ENCODE data around the gene FBXL14. TPM values are rescaled to one million over a fixed set of nuclear protein-coding genes. Genes with fewer than 3 reads are reported as not detected.
"Not testable (repeated sequence)": the region's sequence is repeated elsewhere in the genome, so short reads cannot be mapped to it uniquely, and the experiment has no call there.

The FBXL14 gene
- polyA plus RNA-seq, 1 donor, result 10.3 TPM

DNA sequence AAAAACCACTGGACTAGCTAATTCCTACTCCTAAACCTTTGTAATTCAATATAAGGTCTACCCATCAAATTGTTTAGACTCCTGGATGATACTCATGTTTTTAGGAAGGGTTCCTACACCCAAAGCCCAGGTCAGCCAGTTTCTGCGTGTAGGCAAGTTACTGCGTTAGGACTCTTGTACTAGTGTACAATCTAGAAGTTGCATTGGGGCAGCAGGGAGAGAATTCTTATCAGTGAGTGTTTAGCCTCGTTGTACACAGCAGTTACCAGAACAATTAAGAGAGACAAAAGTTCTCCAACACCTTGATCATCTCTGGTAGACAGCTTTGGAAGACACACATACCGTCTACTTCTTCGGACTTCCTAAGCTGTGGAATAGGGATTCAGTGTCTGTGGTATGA, 29.2 kb downstream of the FBXL14 start:
- Histone ChIP-seq H3K4me1 (ENCODE audit: control insufficient read depth, insufficient read depth, low read length) (no peaks in the 10 kb centered on the region), H3K9me3 (ENCODE audit: control insufficient read depth, low read depth, low read length) (no peaks in the 10 kb centered on the region), H3K4me3 (ENCODE audit: low read length) (no peak overlapping the region), H3K27ac (ENCODE audit: low read length) (no peak overlapping the region), H3K27me3 (ENCODE audit: control insufficient read depth, insufficient read depth, low read length) (no peaks in the 10 kb centered on the region), H3K36me3 (ENCODE audit: control insufficient read depth, insufficient read depth, low read length) (no peaks in the 10 kb centered on the region)
- WGBS (ENCODE audit: insufficient coverage, low lambda C conversion rate), result no CpG with 5 or more reads among the region's 5 CpGs
- no peak for DNase-seq

GRCh38 chr12:1564067-1564466, 30.3 kb downstream of the FBXL14 start:
- H3K9me3 ChIP-seq (ENCODE audit: control insufficient read depth, low read depth, low read length), result no peaks in the 10 kb centered on the region
- no CpG with 5 or more reads among the region's 2 CpGs for WGBS (ENCODE audit: insufficient coverage, low lambda C conversion rate)
- no peaks in the 10 kb centered on the region for H3K27me3 ChIP-seq (ENCODE audit: control insufficient read depth, insufficient read depth, low read length)
- no peak overlapping the region for H3K27ac ChIP-seq (ENCODE audit: low read length)
- H3K4me1 ChIP-seq (ENCODE audit: control insufficient read depth, insufficient read depth, low read length), result no peaks in the 10 kb centered on the region
- no peaks in the 10 kb centered on the region for H3K36me3 ChIP-seq (ENCODE audit: control insufficient read depth, insufficient read depth, low read length)
- no peak for DNase-seq
- no peak overlapping the region for H3K4me3 ChIP-seq (ENCODE audit: low read length)

GRCh38 chr12:1562813-1563407, 31.5 kb downstream of the FBXL14 start:
- H3K4me1 ChIP-seq (ENCODE audit: control insufficient read depth, insufficient read depth, low read length), result no peaks in the 10 kb centered on the region
- H3K36me3 ChIP-seq (ENCODE audit: control insufficient read depth, insufficient read depth, low read length), result no peaks in the 10 kb centered on the region
- WGBS (ENCODE audit: insufficient coverage, low lambda C conversion rate), result 100% methylated on average over 1 of the region's 18 CpGs
- H3K27ac ChIP-seq (ENCODE audit: low read length), result no peak overlapping the region
- no peaks in the 10 kb centered on the region for H3K27me3 ChIP-seq (ENCODE audit: control insufficient read depth, insufficient read depth, low read length)
- no peak for DNase-seq
- H3K4me3 ChIP-seq (ENCODE audit: low read length), result no peak overlapping the region
- no peaks in the 10 kb centered on the region for H3K9me3 ChIP-seq (ENCODE audit: control insufficient read depth, low read depth, low read length)

DNA sequence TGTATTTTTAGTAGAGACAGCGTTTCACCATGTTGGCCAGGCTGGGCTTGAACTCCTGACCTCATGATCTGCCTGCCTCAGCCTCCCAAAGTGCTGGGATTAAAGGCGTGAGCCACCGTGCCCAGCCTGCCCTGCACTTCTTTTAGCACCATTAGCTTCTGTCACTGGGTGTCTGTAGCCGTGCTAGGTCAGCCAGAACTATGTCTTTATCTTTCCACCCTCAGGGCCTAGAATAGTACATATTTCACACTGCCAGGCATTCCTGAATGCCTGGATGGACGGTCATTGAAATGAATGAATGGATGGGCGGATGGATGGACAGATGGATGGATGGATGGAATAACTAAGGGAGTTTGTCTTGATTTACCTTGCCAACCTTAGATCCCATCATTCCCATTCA, 33.7 kb downstream of the FBXL14 start:
- H3K27me3 ChIP-seq (ENCODE audit: control insufficient read depth, insufficient read depth, low read length), result no peaks in the 10 kb centered on the region
- WGBS (ENCODE audit: insufficient coverage, low lambda C conversion rate), result no CpG with 5 or more reads among the region's 6 CpGs
- no peaks in the 10 kb centered on the region for H3K36me3 ChIP-seq (ENCODE audit: control insufficient read depth, insufficient read depth, low read length)

DNA sequence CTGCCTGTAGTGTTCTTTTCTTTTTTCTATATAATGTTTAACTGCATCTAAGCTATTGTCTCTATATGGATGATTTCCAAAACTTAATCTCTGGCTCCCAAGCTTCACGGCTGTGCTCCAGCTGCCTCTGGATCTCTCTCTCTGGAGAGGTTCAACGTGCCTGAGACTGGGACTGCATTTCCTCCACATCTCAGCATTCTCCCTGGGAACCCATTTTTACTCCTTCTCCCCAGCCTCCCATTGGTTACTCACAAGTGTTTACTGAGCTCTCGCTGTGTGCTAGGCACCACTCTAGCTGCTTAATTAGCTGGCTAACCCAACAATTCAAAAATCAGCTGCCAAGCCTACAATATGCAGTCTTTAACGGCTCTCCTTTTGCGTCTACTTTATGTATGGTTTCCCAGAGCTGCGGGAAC, 34.7 kb downstream of the FBXL14 start:
- peak in 1 of 2 donors; percentile 34 for DNase-seq
- 8% methylated on average over 2 of the region's 6 CpGs for WGBS (ENCODE audit: insufficient coverage, low lambda C conversion rate)
- Histone ChIP-seq H3K4me1 (ENCODE audit: control insufficient read depth, insufficient read depth, low read length) (no peaks in the 10 kb centered on the region), H3K4me3 (ENCODE audit: low read length) (no peak overlapping the region), H3K36me3 (ENCODE audit: control insufficient read depth, insufficient read depth, low read length) (no peaks in the 10 kb centered on the region), H3K27me3 (ENCODE audit: control insufficient read depth, insufficient read depth, low read length) (no peaks in the 10 kb centered on the region), H3K27ac (ENCODE audit: low read length) (no peak overlapping the region), H3K9me3 (ENCODE audit: control insufficient read depth, low read depth, low read length) (no peaks in the 10 kb centered on the region)

More for the DNA sequence above, 33.7 kb downstream of the FBXL14 start:
- Histone ChIP-seq H3K27ac (ENCODE audit: low read length) (no peak overlapping the region), H3K4me3 (ENCODE audit: low read length) (no peak overlapping the region), H3K4me1 (ENCODE audit: control insufficient read depth, insufficient read depth, low read length) (no peaks in the 10 kb centered on the region), H3K9me3 (ENCODE audit: control insufficient read depth, low read depth, low read length) (no peaks in the 10 kb centered on the region)
- no peak for DNase-seq

- DNase-seq; H3K36me3 ChIP-seq (ENCODE audit: control insufficient read depth, insufficient read depth, low read length); H3K27ac ChIP-seq (ENCODE audit: low read length); H3K4me1 ChIP-seq (ENCODE audit: control insufficient read depth, insufficient read depth, low read length); H3K4me3 ChIP-seq (ENCODE audit: low read length); H3K27me3 ChIP-seq (ENCODE audit: control insufficient read depth, insufficient read depth, low read length); H3K9me3 ChIP-seq (ENCODE audit: control insufficient read depth, low read depth, low read length): not testable (repeated sequence)
- no CpG with 5 or more reads among the region's 15 CpGs for WGBS (ENCODE audit: insufficient coverage, low lambda C conversion rate)
Measured at GRCh38 chr12:1558108-1558507, 36.3 kb downstream of the FBXL14 start.

- Histone ChIP-seq H3K36me3 (ENCODE audit: control insufficient read depth, insufficient read depth, low read length) (no peaks in the 10 kb centered on the region), H3K4me3 (ENCODE audit: low read length) (no peak overlapping the region), H3K4me1 (ENCODE audit: control insufficient read depth, insufficient read depth, low read length) (no peaks in the 10 kb centered on the region), H3K27me3 (ENCODE audit: control insufficient read depth, insufficient read depth, low read length) (no peaks in the 10 kb centered on the region), H3K27ac (ENCODE audit: low read length) (no peak overlapping the region), H3K9me3 (ENCODE audit: control insufficient read depth, low read depth, low read length) (no peaks in the 10 kb centered on the region)
- no peak for DNase-seq
- 83% methylated on average over 1 of the region's 14 CpGs for WGBS (ENCODE audit: insufficient coverage, low lambda C conversion rate)
Measured at GRCh38 chr12:1553987-1554982, 40.1 kb downstream of the FBXL14 start.

DNA sequence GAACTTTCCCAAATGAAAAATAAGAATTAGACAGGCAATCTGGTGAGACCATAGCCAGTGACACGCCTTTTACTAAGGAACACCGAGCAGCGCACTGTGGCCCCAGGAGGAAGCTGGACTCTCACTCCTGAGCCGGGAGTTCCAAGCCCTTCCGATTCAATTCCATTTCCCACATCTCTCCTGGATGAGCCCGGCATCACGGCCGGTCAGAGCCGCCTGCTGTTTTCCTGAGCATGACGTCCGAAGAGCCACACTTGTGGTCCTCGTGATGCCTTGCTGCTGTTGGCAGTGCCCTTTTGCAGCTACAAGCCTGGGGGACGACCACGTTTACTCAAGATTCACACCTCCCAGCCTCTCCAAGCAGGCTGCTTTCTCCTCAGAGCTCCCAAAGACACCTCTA, 40.8 kb downstream of the FBXL14 start:
- Histone ChIP-seq H3K27me3 (ENCODE audit: control insufficient read depth, insufficient read depth, low read length) (no peaks in the 10 kb centered on the region), H3K4me3 (ENCODE audit: low read length) (no peak overlapping the region), H3K4me1 (ENCODE audit: control insufficient read depth, insufficient read depth, low read length) (no peaks in the 10 kb centered on the region), H3K27ac (ENCODE audit: low read length) (no peak overlapping the region), H3K9me3 (ENCODE audit: control insufficient read depth, low read depth, low read length) (no peaks in the 10 kb centered on the region), H3K36me3 (ENCODE audit: control insufficient read depth, insufficient read depth, low read length) (no peaks in the 10 kb centered on the region)
- DNase-seq, result no peak
- WGBS (ENCODE audit: insufficient coverage, low lambda C conversion rate), result 78% methylated on average over 5 of the region's 14 CpGs

DNA sequence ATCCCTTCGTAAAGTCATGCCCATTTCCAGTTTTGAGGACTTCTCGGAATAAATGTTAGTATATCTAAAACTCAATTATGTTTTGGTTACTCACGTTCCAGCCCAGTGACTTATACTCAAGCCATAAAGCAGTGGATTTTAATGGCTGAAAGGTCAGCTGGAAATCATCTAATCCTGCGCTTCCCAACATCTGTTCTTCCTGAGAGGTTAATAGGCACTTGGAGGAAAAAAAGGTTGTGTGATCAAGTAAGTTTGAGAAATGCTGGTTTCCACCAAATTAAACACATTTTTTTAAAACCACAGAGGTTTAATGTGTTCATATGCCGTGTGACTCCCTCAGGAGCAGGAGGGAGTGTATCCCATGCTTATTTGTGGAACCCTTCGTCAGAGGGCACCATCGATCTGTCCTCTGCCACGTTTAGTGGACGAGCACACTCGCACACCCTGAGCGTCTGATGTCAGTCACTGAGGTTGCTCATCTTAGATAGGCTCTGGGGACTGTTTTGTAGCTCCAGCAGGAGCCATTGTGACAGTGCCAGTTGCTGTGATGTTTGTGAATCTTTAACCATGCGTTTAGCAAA, 41.4 kb downstream of the FBXL14 start:
- no peaks in the 10 kb centered on the region for H3K27me3 ChIP-seq (ENCODE audit: control insufficient read depth, insufficient read depth, low read length)
- H3K27ac ChIP-seq (ENCODE audit: low read length), result no peak overlapping the region
- H3K36me3 ChIP-seq (ENCODE audit: control insufficient read depth, insufficient read depth, low read length), result no peaks in the 10 kb centered on the region
- no peaks in the 10 kb centered on the region for H3K4me1 ChIP-seq (ENCODE audit: control insufficient read depth, insufficient read depth, low read length)
- WGBS (ENCODE audit: insufficient coverage, low lambda C conversion rate), result 60% methylated on average over 1 of the region's 12 CpGs
- H3K9me3 ChIP-seq (ENCODE audit: control insufficient read depth, low read depth, low read length), result no peaks in the 10 kb centered on the region
- DNase-seq, result no peak
- no peak overlapping the region for H3K4me3 ChIP-seq (ENCODE audit: low read length)

GRCh38 chr12:1552171-1552570, 42.2 kb downstream of the FBXL14 start:
- no peak overlapping the region for H3K4me3 ChIP-seq (ENCODE audit: low read length)
- no peaks in the 10 kb centered on the region for H3K36me3 ChIP-seq (ENCODE audit: control insufficient read depth, insufficient read depth, low read length)
- DNase-seq, result no peak
- no peaks in the 10 kb centered on the region for H3K4me1 ChIP-seq (ENCODE audit: control insufficient read depth, insufficient read depth, low read length)
- no peaks in the 10 kb centered on the region for H3K9me3 ChIP-seq (ENCODE audit: control insufficient read depth, low read depth, low read length)
- H3K27ac ChIP-seq (ENCODE audit: low read length), result no peak overlapping the region
- 80% methylated on average over 1 of the region's 2 CpGs for WGBS (ENCODE audit: insufficient coverage, low lambda C conversion rate)
- H3K27me3 ChIP-seq (ENCODE audit: control insufficient read depth, insufficient read depth, low read length), result no peaks in the 10 kb centered on the region
